ENCODE results near the gene SLC66A1.

Gene SLC66A1

GRCh38 chr1:19348441-19349198 is 36.5 kb downstream of the SLC66A1 start:
- Histone ChIP-seq H3K27ac (no peak overlapping the region), H3K27me3 (ENCODE audit: insufficient read depth, low read depth) (no peaks in the 10 kb centered on the region), H4K20me1 (ENCODE audit: insufficient read depth) (no peaks in the 10 kb centered on the region), H3K79me2 (ENCODE audit: insufficient read depth, low read depth) (no peaks in the 10 kb centered on the region), H3K9ac (no peak overlapping the region), H3K4me2 (no peak overlapping the region), H2AFZ (ENCODE audit: low read depth) (no peak overlapping the region), H3K4me1 (ENCODE audit: low read depth, poor library complexity, severe bottlenecking) (peaks cover 5% of the 10 kb centered on the region), H3K4me3 (IDR thresholded peaks at IDR 0.05; ENCODE audit: insufficient read depth, low read depth, low read length) (no peak overlapping the region), H3K36me3 (ENCODE audit: insufficient read depth) (no peaks in the 10 kb centered on the region)
- TF ChIP-seq CTCF (conservative IDR thresholded peaks at IDR 0.05; ENCODE audit: low read depth, low read length): no peak

GRCh38 chr1:19349999-19350398 is 37.9 kb downstream of the SLC66A1 start:
- Histone ChIP-seq H3K79me2 (ENCODE audit: insufficient read depth, low read depth) (no peaks in the 10 kb centered on the region), H4K20me1 (ENCODE audit: insufficient read depth) (no peaks in the 10 kb centered on the region), H3K9ac (no peak overlapping the region), H2AFZ (ENCODE audit: low read depth) (no peak overlapping the region), H3K4me1 (ENCODE audit: low read depth, poor library complexity, severe bottlenecking) (peaks cover 5% of the 10 kb centered on the region), H3K36me3 (ENCODE audit: insufficient read depth) (no peaks in the 10 kb centered on the region), H3K4me2 (no peak overlapping the region), H3K27me3 (ENCODE audit: insufficient read depth, low read depth) (no peaks in the 10 kb centered on the region), H3K27ac (no peak overlapping the region), H3K4me3 (IDR thresholded peaks at IDR 0.05; ENCODE audit: insufficient read depth, low read depth, low read length) (no peak overlapping the region)
- no peak for TF ChIP-seq CTCF (conservative IDR thresholded peaks at IDR 0.05; ENCODE audit: low read depth, low read length)

GRCh38 chr1:19350566-19350965 is 38.4 kb downstream of the SLC66A1 start:
- Histone ChIP-seq H3K4me3 (IDR thresholded peaks at IDR 0.05; ENCODE audit: insufficient read depth, low read depth, low read length) (no peak overlapping the region), H3K27me3 (ENCODE audit: insufficient read depth, low read depth) (no peaks in the 10 kb centered on the region), H3K9ac (no peak overlapping the region), H3K4me1 (ENCODE audit: low read depth, poor library complexity, severe bottlenecking) (peaks cover 5% of the 10 kb centered on the region), H3K4me2 (no peak overlapping the region), H3K36me3 (ENCODE audit: insufficient read depth) (no peaks in the 10 kb centered on the region), H4K20me1 (ENCODE audit: insufficient read depth) (no peaks in the 10 kb centered on the region), H3K27ac (no peak overlapping the region), H2AFZ (ENCODE audit: low read depth) (no peak overlapping the region), H3K79me2 (ENCODE audit: insufficient read depth, low read depth) (no peaks in the 10 kb centered on the region)
- no peak for TF ChIP-seq CTCF (conservative IDR thresholded peaks at IDR 0.05; ENCODE audit: low read depth, low read length)

- Histone ChIP-seq H2AFZ (ENCODE audit: low read depth) (no peak overlapping the region), H3K27me3 (ENCODE audit: insufficient read depth, low read depth) (no peaks in the 10 kb centered on the region), H4K20me1 (ENCODE audit: insufficient read depth) (no peaks in the 10 kb centered on the region), H3K27ac (no peak overlapping the region), H3K9ac (no peak overlapping the region), H3K79me2 (ENCODE audit: insufficient read depth, low read depth) (no peaks in the 10 kb centered on the region), H3K4me2 (no peak overlapping the region), H3K36me3 (ENCODE audit: insufficient read depth) (no peaks in the 10 kb centered on the region), H3K4me1 (ENCODE audit: low read depth, poor library complexity, severe bottlenecking) (peaks cover 5% of the 10 kb centered on the region), H3K4me3 (IDR thresholded peaks at IDR 0.05; ENCODE audit: insufficient read depth, low read depth, low read length) (no peak overlapping the region)
- no peak for TF ChIP-seq CTCF (conservative IDR thresholded peaks at IDR 0.05; ENCODE audit: low read depth, low read length)
Measured at GRCh38 chr1:19351873-19352272, 39.7 kb downstream of the SLC66A1 start.

Measured in KMS-11 (cell line).